Ascending aorta (tissue), 2 donors: ENCODE results near the gene DDX56. TPM values are rescaled to one million over a fixed set of nuclear protein-coding genes. Genes with fewer than 3 reads are reported as not detected.
A peak's percentile ranks its signal among the peaks of the same experiment; 100 is the strongest.

Source experiments
- DNase-seq, 2 donors: peaks; one replicate each; pipeline ENCODE4 v3.0.0-alpha.2; 2019; ENCODE audit warnings: low spot score in 2 of 2
- H3K27ac ChIP-seq, 2 donors: fragments of 200-600 bp; sonication (generic); one replicate each; pipeline ENCODE4 v1.5.1; 2016 to 2017; ENCODE audit warnings: mild to moderate bottlenecking in 1 of 2
- H3K27me3 ChIP-seq: fragments of 200-600 bp; sonication (generic); one replicate; pipeline ENCODE4 v1.5.1; 2017
- H3K36me3 ChIP-seq, 2 donors: fragments of 200-600 bp; sonication (generic); one replicate each; pipeline ENCODE4 v1.5.1; 2016
- H3K4me1 ChIP-seq, 2 donors: fragments of 200-600 bp; sonication (generic); one replicate each; pipeline ENCODE4 v1.5.1; 2016 to 2017; ENCODE audit warnings: mild to moderate bottlenecking in 1 of 2
- H3K4me3 ChIP-seq, 2 donors: fragments of 200-600 bp; sonication (generic); one replicate each; pipeline ENCODE4 v1.5.1; 2016 to 2017; ENCODE audit warnings: mild to moderate bottlenecking in 1 of 2
- H3K9me3 ChIP-seq, 2 donors: fragments of 200-600 bp; sonication (generic); one replicate each; pipeline ENCODE4 v1.5.1; 2016
- CTCF ChIP-seq, 3 experiments: fragments of 200-600 bp in 2 of 3; fragments of 450-650 bp in 1 of 3; sonication (generic) in 2 of 3; IDR thresholded peaks; one replicate each; pipeline ENCODE4 v1.5.1; 2016 to 2019; ENCODE audit warnings: antibody characterized with exemption in 3 of 3, mild to moderate bottlenecking in 1 of 3, moderate library complexity in 1 of 3
- intact Hi-C: fragments of 100-400 bp; cut with DNase I; formaldehyde crosslinking; loops from one replicate; pipeline ENCODE4 v1.15.1; 2023
- total RNA-seq: library from RNA; depleted of rRNA; stranded (reverse); fragments of >200 nt; gene quantifications from one replicate; pipeline ENCODE4 v1.1.0, GENCODE V29; 2016

DDX56 gene
- total RNA-seq, 1 donor from 2014 or later, result 51.0 TPM

GRCh38 chr7:44609829-44610228 lies 36.1 kb upstream of the DDX56 start:
- no peak overlapping the region for H3K27ac ChIP-seq
- intact Hi-C loops, result loop anchor here (10.0 kb wide), 1 partner anchor 685 kb away; the partner anchor contains the start of gene UBE2D4
- H3K4me1 ChIP-seq, result peaks cover 0 to 7% of the 10 kb centered on the region in 2 donors

GRCh38 chr7:44608916-44609648 lies 35.4 kb upstream of the DDX56 start:
- Histone ChIP-seq H3K27ac (no peak overlapping the region), H3K36me3 (no peaks in the 10 kb centered on the region), H3K4me3 (no peak overlapping the region), H3K9me3 (no peaks in the 10 kb centered on the region), H3K4me1 (peaks cover 0 to 7% of the 10 kb centered on the region in 2 donors), H3K27me3 (no peaks in the 10 kb centered on the region)
- no peak for TF ChIP-seq CTCF (IDR thresholded peaks at IDR 0.05)
- intact Hi-C loops, result loop anchor here (10.0 kb wide), 1 partner anchor 684 kb away; the partner anchor contains the start of gene UBE2D4
- no peak for DNase-seq

More at GRCh38 chr7:44609829-44610228, 36.1 kb upstream of the DDX56 start:
- no peaks in the 10 kb centered on the region for H3K27me3 ChIP-seq
- H3K9me3 ChIP-seq, result no peaks in the 10 kb centered on the region
- H3K36me3 ChIP-seq, result no peaks in the 10 kb centered on the region
- TF ChIP-seq CTCF (IDR thresholded peaks at IDR 0.05), result no peak
- DNase-seq, result no peak
- H3K4me3 ChIP-seq, result no peak overlapping the region

GRCh38 chr7:44607141-44608068 lies 33.7 kb upstream of the DDX56 start:
- peak overlapping the region; percentile 95 to 99 for H3K27ac ChIP-seq

GRCh38 chr7:44606341-44607140 lies 32.8 kb upstream of the DDX56 start, which contains the start of gene OGDH:
Gene OGDH, plus strand, starts transcription at chr7:44606627. Its CDS starts 17,717 bp downstream, at chr7:44624344.
- peak within 1 kb of the TSS; percentile 70 to 85 for H3K4me3 ChIP-seq
- H3K36me3 ChIP-seq, result no peaks in the 10 kb centered on the region
- DNase-seq, result peak; percentile 95 to 99
- H3K4me1 ChIP-seq, result peaks cover 0 to 7% of the 10 kb centered on the region in 2 donors
- no peaks in the 10 kb centered on the region for H3K27me3 ChIP-seq
- no peak for TF ChIP-seq CTCF (IDR thresholded peaks at IDR 0.05)
- H3K27ac ChIP-seq, result peak within 1 kb of the TSS; percentile 95 to 99
- H3K9me3 ChIP-seq, result no peaks in the 10 kb centered on the region
- intact Hi-C loops, result loop anchor here (1.0 to 10.0 kb wide), 9 partner anchors 24 to 682 kb away; partner anchors contain the start of genes CCM2, H2AZ2, PPIA and PURB

More at GRCh38 chr7:44607141-44608068, 33.7 kb upstream of the DDX56 start:
- Histone ChIP-seq H3K27me3 (no peaks in the 10 kb centered on the region), H3K4me1 (peaks cover 0 to 7% of the 10 kb centered on the region in 2 donors), H3K36me3 (no peaks in the 10 kb centered on the region), H3K4me3 (peak overlapping the region; percentile 70 to 85), H3K9me3 (no peaks in the 10 kb centered on the region)
- intact Hi-C loops, result loop anchor here (10.0 kb wide), 1 partner anchor 683 kb away; the partner anchor contains the start of gene UBE2D4
- peak in 1 of 2 donors; percentile 62 for DNase-seq
- no peak for TF ChIP-seq CTCF (IDR thresholded peaks at IDR 0.05)

GRCh38 chr7:44604941-44605340 lies 31.2 kb upstream of the DDX56 start:
- peaks cover 0 to 7% of the 10 kb centered on the region in 2 donors for H3K4me1 ChIP-seq
- no peak overlapping the region for H3K4me3 ChIP-seq
- no peaks in the 10 kb centered on the region for H3K36me3 ChIP-seq
- no peak overlapping the region for H3K27ac ChIP-seq
- DNase-seq, result no peak
- TF ChIP-seq CTCF (IDR thresholded peaks at IDR 0.05), result no peak
- intact Hi-C loops, result loop anchor here (10.0 kb wide), 1 partner anchor 680 kb away; the partner anchor contains the start of gene UBE2D4
- no peaks in the 10 kb centered on the region for H3K27me3 ChIP-seq
- H3K9me3 ChIP-seq, result no peaks in the 10 kb centered on the region
